DMS153 treated with DMSO at 0.1 percent for 48 hours (cell line): Measurements from ENCODE around the gene KIAA1217.

Source experiments
- DNase-seq: peaks from one replicate; lab custom pipeline; 2025; ENCODE audit not compliant: unreplicated experiment; lab: John Stamatoyannopoulos, UW

KIAA1217 gene

GRCh38 chr10:24574578-24575155 is 365.7 kb downstream of the KIAA1217 start:
- DNase-seq = no peak

- no peak for DNase-seq
Measured at GRCh38 chr10:24575481-24576002, 366.6 kb downstream of the KIAA1217 start.

- no peak for DNase-seq
Measured at GRCh38 chr10:24579448-24579847, 370.5 kb downstream of the KIAA1217 start.

- no peak for DNase-seq
Measured at GRCh38 chr10:24579906-24580305, 371.0 kb downstream of the KIAA1217 start.

- no peak for DNase-seq
Measured at GRCh38 chr10:24589265-24589664, 380.3 kb downstream of the KIAA1217 start.

- no peak for DNase-seq
Measured at GRCh38 chr10:24590697-24591457, 381.9 kb downstream of the KIAA1217 start.

- DNase-seq = no peak
Measured at GRCh38 chr10:24596217-24596930, 387.4 kb downstream of the KIAA1217 start.

- no peak for DNase-seq
Measured at GRCh38 chr10:24597426-24597825, 388.5 kb downstream of the KIAA1217 start.
